ENCODE measurements around the gene GID8. TPM values are rescaled to one million over a fixed set of nuclear protein-coding genes. Genes with fewer than 3 reads are reported as not detected.

GID8 gene
- total and polyA plus RNA-seq, 9 of the 15 experiments (the other 6 are each of a cell fraction or from before 2014, with no cell fraction given), result 7.5 to 31.6 (median 22.2) TPM

DNA sequence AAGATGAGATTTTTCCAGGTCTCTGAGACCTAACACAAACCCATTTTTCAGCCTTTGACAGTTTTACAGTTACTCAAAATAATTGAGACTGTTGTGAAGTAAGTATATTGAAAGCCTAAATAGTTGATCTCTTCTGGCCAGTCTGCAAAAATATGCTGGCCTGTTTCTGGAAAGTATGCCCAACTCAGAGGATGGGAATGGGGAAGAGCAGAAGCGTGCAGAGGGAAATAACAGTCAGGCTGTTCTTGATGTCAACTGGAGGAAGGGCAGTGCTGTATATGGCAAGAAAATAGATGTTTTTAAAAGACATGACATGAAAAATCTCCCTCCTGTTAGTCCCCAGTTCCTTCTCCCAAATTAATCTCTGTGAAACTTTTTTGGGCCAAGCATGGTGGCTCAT, 3.8 kb downstream of the GID8 start (continued):
- no peak for TF ChIP-seq CHD7 (IDR thresholded peaks at IDR 0.05; ENCODE audit: low read depth, low read length)
- no peak for TF ChIP-seq CREB1 (IDR thresholded peaks at IDR 0.05)
- no peak for TF ChIP-seq CREB1 (CRISPR knock-in tag; IDR thresholded peaks at IDR 0.05)
- TF ChIP-seq CTCF (IDR thresholded peaks at IDR 0.05 in 2 of 3, conservative IDR thresholded peaks at IDR 0.05 in 1 of 3; ENCODE audit: insufficient read depth in 2 of 3, low read depth in 1 of 3, low read length in 3 of 3), result no peak
- no peak for TF ChIP-seq ZNF217 (CRISPR knock-in tag; IDR thresholded peaks at IDR 0.05)
- no peak for TF ChIP-seq NRF1 (conservative IDR thresholded peaks at IDR 0.05 in 1 of 2, IDR thresholded peaks at IDR 0.05 in 1 of 2)
- no peak for TF ChIP-seq SAFB2 (IDR thresholded peaks at IDR 0.05; ENCODE audit: borderline replicate concordance, low read depth, low read length, severe bottlenecking)
- no peak for TF ChIP-seq DNMT1 (IDR thresholded peaks at IDR 0.05)
- no peak for TF ChIP-seq THAP7 (CRISPR knock-in tag; IDR thresholded peaks at IDR 0.05)
- TF ChIP-seq, protein P1, sequence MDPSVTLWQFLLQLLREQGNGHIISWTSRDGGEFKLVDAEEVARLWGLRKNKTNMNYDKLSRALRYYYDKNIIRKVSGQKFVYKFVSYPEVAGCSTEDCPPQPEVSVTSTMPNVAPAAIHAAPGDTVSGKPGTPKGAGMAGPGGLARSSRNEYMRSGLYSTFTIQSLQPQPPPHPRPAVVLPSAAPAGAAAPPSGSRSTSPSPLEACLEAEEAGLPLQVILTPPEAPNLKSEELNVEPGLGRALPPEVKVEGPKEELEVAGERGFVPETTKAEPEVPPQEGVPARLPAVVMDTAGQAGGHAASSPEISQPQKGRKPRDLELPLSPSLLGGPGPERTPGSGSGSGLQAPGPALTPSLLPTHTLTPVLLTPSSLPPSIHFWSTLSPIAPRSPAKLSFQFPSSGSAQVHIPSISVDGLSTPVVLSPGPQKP (CRISPR knock-in tag; IDR thresholded peaks at IDR 0.05), result no peak
- no peak for TF ChIP-seq ETS2 (tag; IDR thresholded peaks at IDR 0.05; ENCODE audit: borderline replicate concordance, poor library complexity, severe bottlenecking)
